T-cell (primary cell): ENCODE data around the gene ZGPAT. TPM values are rescaled to one million over a fixed set of nuclear protein-coding genes. Genes with fewer than 3 reads are reported as not detected.

Source experiments
- ATAC-seq, 4 experiments: fragments of 200-7000 bp in 3 of 4; fragments of 150-1000 bp in 1 of 4; cut with Tn5 transposase; replicated peaks in 1 of 4; 1 replicate in 3 of 4; 2 replicates in 1 of 4; pipeline ENCODE4 v1.10.0; 2021; ENCODE audit warnings: moderate library complexity in 3 of 4, mild to moderate bottlenecking in 2 of 4, moderate number of reproducible peaks in 1 of 4
- CTCF ChIA-PET, 2 donors: fragments of 300-600 bp; sonication (Branson Sonifier 250); formaldehyde crosslinking; loops; one replicate each; lab custom pipeline; 2022; ENCODE audit warnings: antibody characterized with exemption in 2 of 2; lab: Charles Lee
- POLR2A ChIA-PET, 2 donors: fragments of 300-600 bp; sonication (Branson Sonifier 250); formaldehyde crosslinking; loops; one replicate each; lab custom pipeline; 2022; ENCODE audit warnings: antibody characterized with exemption in 2 of 2; lab: Charles Lee
- DNase-seq, 35 experiments: peaks; one replicate each; pipeline versions ENCODE4 v3.0.0 to v3.0.0-alpha.2; 2013 to 2023
- H3K27ac ChIP-seq: one replicate; pipeline ENCODE4 v1.5.1; 2013; ENCODE audit warnings: low read length
- H3K27me3 ChIP-seq, 2 experiments: replicated peaks in 1 of 2; 1 replicate in 1 of 2; 2 replicates in 1 of 2; pipeline versions ENCODE4 v1.6.1 to v1.7.0; 2013; ENCODE audit warnings: low read length in 1 of 2, mixed read lengths in 1 of 2; ENCODE audit not compliant: control insufficient read depth in 2 of 2, insufficient read depth in 2 of 2; ENCODE audit errors: extremely low read depth in 1 of 2
- H3K36me3 ChIP-seq, 2 donors: 1 replicate in 1 of 2; 2 replicates in 1 of 2; pipeline versions ENCODE4 v1.6.1 to v1.7.0; 2013; ENCODE audit warnings: low read length in 1 of 2; ENCODE audit not compliant: control insufficient read depth in 2 of 2, insufficient read depth in 1 of 2; ENCODE audit errors: extremely low read depth in 1 of 2
- H3K4me1 ChIP-seq, 2 experiments: 1 replicate in 1 of 2; 2 replicates in 1 of 2; pipeline versions ENCODE4 v1.6.1 to v1.7.0; 2013; ENCODE audit warnings: low read length in 2 of 2, mixed read lengths in 1 of 2; ENCODE audit not compliant: insufficient read depth in 2 of 2, control insufficient read depth in 1 of 2; ENCODE audit errors: extremely low read depth in 1 of 2
- H3K4me3 ChIP-seq, 2 donors: 1 replicate in 1 of 2; 2 replicates in 1 of 2; pipeline versions ENCODE4 v1.5.1 to v1.7.0; 2013; ENCODE audit warnings: mild to moderate bottlenecking in 2 of 2, low read length in 1 of 2, moderate library complexity in 1 of 2; ENCODE audit not compliant: control insufficient read depth in 1 of 2; ENCODE audit errors: extremely low read depth in 1 of 2
- H3K9me3 ChIP-seq: 2 replicates; pipeline ENCODE4 v1.7.0; 2013
- H3K27ac Mint-ChIP-seq, 2 donors: one replicate each; pipeline ENCODE4 v1.8.0; 2020 to 2021; ENCODE audit warnings: mild to moderate bottlenecking in 2 of 2, mixed read lengths in 2 of 2
- H3K27me3 Mint-ChIP-seq, 2 donors: one replicate each; pipeline ENCODE4 v1.8.0; 2021 to 2022; ENCODE audit warnings: mixed read lengths in 2 of 2
- H3K36me3 Mint-ChIP-seq: one replicate; pipeline ENCODE4 v1.8.0; 2021; ENCODE audit warnings: mixed read lengths
- H3K4me1 Mint-ChIP-seq, 3 donors: one replicate each; pipeline ENCODE4 v1.8.0; 2020 to 2022; ENCODE audit warnings: mixed read lengths in 3 of 3, mild to moderate bottlenecking in 1 of 3
- H3K4me3 Mint-ChIP-seq, 3 donors: one replicate each; pipeline ENCODE4 v1.8.0; 2020 to 2022; ENCODE audit warnings: mild to moderate bottlenecking in 3 of 3, mixed read lengths in 3 of 3, moderate library complexity in 3 of 3
- H3K9me3 Mint-ChIP-seq, 3 donors: one replicate each; pipeline ENCODE4 v1.8.0; 2020 to 2022; ENCODE audit warnings: mixed read lengths in 3 of 3
- WGBS: methylation state at CpG from one replicate; pipeline ENCODE4 v1.1.5; 2013; ENCODE audit warnings: missing lambda C conversion rate; ENCODE audit not compliant: insufficient coverage; 5-methylcytosine and 5-hydroxymethylcytosine counted together
- total RNA-seq, 35 experiments: library from RNA in 6 of 35; stranded (reverse) in 6 of 35; fragments of 120-200 nt in 1 of 35; gene quantifications; one replicate each; pipeline versions ENCODE4 v1.2.1 to v1.2.4 and lab custom pipeline; 2013 to 2026

The ZGPAT gene
- total RNA-seq, 5 donors from 2014 or later (not counting 1 experiment from before 2014, with no cell fraction given): 42.7 to 71.0 (median 59.0) TPM

DNA sequence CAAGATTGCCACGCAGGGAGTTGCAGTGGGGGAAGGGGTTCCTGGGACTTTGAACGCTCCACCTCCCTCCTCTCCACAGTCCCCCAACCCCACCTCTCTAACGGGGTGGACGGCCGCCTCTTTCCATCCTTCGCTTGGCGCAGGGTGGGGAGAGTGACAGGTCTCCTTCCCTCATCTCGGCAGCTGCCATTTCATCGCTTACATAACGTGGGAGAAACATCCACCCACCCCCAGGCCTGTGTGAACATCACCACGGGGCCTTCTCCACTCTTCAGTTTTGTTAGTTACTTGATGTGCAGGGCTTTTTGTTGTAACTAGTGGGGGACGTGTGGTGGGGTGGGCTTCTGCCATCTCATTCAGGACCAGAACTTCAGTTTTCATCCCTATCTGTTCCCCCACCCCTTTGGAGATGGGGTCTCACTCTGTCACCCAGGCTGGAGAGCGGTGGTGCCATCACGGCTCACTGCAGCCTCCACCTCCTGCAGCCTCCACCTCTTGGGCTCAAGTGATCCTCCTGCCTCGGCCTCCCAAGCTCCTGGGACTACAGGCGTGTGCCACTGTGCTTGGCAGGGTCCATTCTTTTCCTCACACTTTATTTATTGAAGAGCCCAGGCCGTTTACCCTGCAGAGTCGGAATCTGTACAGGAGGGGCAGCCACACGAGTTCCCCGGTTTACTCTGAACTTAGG lies 32.0 kb upstream of the ZGPAT start:
- H3K36me3 ChIP-seq: peaks cover 10 to 21% of the 10 kb centered on the region in 2 donors
- no peaks in the 10 kb centered on the region for H3K4me1 Mint-ChIP-seq
- DNase-seq: no peak

DNA sequence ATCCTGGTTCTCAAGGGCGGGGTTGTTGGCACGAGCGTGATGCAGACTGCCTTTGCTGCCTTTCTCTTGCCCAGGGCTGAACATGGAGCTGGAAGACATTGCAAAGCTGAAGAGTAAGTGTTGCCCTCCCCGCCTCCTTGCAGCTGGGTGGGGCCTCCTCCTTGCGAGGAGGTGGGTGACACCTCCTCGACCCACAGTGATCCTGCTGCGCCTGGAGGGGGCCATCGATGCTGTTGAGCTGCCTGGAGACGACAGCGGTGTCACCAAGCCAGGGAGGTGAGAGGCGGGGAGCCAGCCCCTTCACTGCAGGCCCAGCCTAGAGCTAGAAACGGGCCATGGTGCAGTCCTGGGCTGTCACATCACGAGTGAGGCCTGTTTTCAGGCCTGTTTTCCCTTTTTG lies 29.8 kb upstream of the ZGPAT start:
- Mint-ChIP-seq H3K36me3 (peaks cover 14% of the 10 kb centered on the region), H3K9me3 (no peaks in the 10 kb centered on the region), H3K4me3 (no peak overlapping the region), H3K4me1 (no peaks in the 10 kb centered on the region), H3K27ac (no peak overlapping the region), H3K27me3 (no peaks in the 10 kb centered on the region)
- no peak overlapping the region for H3K4me3 ChIP-seq
- ChIA-PET POLR2A (no interaction called here), CTCF (no interaction called here)
- H3K4me1 ChIP-seq: no peaks in the 10 kb centered on the region
- peaks cover 6 to 19% of the 10 kb centered on the region in 2 donors for H3K36me3 ChIP-seq
- H3K27me3 ChIP-seq: no peaks in the 10 kb centered on the region
- H3K27ac ChIP-seq: no peak overlapping the region
- DNase-seq: no peak
- ATAC-seq: no peak
- 92% methylated on average over 10 of the region's 13 CpGs for WGBS
- H3K9me3 ChIP-seq: no peaks in the 10 kb centered on the region

More for the DNA sequence above, 32.0 kb upstream of the ZGPAT start:
- no peaks in the 10 kb centered on the region for H3K4me1 ChIP-seq
- ATAC-seq: no peak
- Mint-ChIP-seq H3K27me3 (no peaks in the 10 kb centered on the region), H3K4me3 (no peak overlapping the region), H3K36me3 (peaks cover 14% of the 10 kb centered on the region), H3K9me3 (no peaks in the 10 kb centered on the region), H3K27ac (no peak overlapping the region)
- 100% methylated on average over 7 of the region's 20 CpGs for WGBS
- H3K4me3 ChIP-seq: no peak overlapping the region
- ChIA-PET POLR2A (no interaction called here), CTCF (no interaction called here)
- no peaks in the 10 kb centered on the region for H3K9me3 ChIP-seq
- no peak overlapping the region for H3K27ac ChIP-seq
- H3K27me3 ChIP-seq: no peaks in the 10 kb centered on the region

GRCh38 chr20:63678667-63679465 lies 29.0 kb upstream of the ZGPAT start:
- 92% methylated on average over 37 of the region's 38 CpGs for WGBS
- no peaks in the 10 kb centered on the region for H3K4me1 ChIP-seq
- peaks cover 14% of the 10 kb centered on the region for H3K36me3 Mint-ChIP-seq
- H3K4me3 Mint-ChIP-seq: no peak overlapping the region
- H3K4me1 Mint-ChIP-seq: no peaks in the 10 kb centered on the region
- H3K27ac Mint-ChIP-seq: no peak overlapping the region
- H3K27me3 ChIP-seq: no peaks in the 10 kb centered on the region
- DNase-seq (no peak), ATAC-seq (no peak)
- no peak overlapping the region for H3K4me3 ChIP-seq
- ChIA-PET CTCF (no interaction called here), POLR2A (no interaction called here)
- no peaks in the 10 kb centered on the region for H3K9me3 Mint-ChIP-seq
- no peak overlapping the region for H3K27ac ChIP-seq
- peaks cover 4 to 16% of the 10 kb centered on the region in 2 donors for H3K36me3 ChIP-seq
- no peaks in the 10 kb centered on the region for H3K27me3 Mint-ChIP-seq
- H3K9me3 ChIP-seq: no peaks in the 10 kb centered on the region

GRCh38 chr20:63679799-63680305 lies 28.0 kb upstream of the ZGPAT start:
- no peak for DNase-seq
- Histone ChIP-seq H3K36me3 (peaks cover 3 to 12% of the 10 kb centered on the region in 2 donors), H3K27me3 (no peaks in the 10 kb centered on the region), H3K4me3 (no peak overlapping the region), H3K4me1 (no peaks in the 10 kb centered on the region), H3K9me3 (no peaks in the 10 kb centered on the region), H3K27ac (no peak overlapping the region)
- H3K36me3 Mint-ChIP-seq: peaks cover 14% of the 10 kb centered on the region
- ATAC-seq: no peak
- WGBS: 97% methylated on average over 17 of the region's 19 CpGs
- H3K9me3 Mint-ChIP-seq: no peaks in the 10 kb centered on the region
- no peak overlapping the region for H3K27ac Mint-ChIP-seq
- H3K4me3 Mint-ChIP-seq: no peak overlapping the region
- H3K4me1 Mint-ChIP-seq: no peaks in the 10 kb centered on the region
- CTCF ChIA-PET: no interaction called here
- POLR2A ChIA-PET: no interaction called here
- H3K27me3 Mint-ChIP-seq: no peaks in the 10 kb centered on the region

DNA sequence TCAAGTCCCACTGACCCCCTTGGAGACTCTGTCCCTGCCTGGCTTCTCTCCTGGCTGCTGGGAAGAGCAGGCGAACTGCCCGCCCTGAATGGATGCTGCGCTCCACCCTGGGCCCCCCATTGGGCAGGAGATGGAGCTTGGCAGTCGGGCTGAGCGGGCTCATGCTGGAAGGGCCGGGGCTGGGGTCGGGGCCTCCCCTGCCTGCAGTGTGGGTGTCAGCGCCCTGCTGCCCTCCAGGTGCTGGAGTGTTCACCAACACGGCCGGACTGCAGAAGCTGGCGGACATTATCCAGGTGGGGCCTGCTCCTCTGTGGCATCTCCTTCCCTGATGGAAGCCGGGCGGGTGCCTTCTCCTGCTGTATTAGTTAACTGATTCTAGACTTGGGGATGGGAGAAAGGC lies 27.4 kb upstream of the ZGPAT start:
- Mint-ChIP-seq H3K36me3 (peaks cover 13% of the 10 kb centered on the region), H3K9me3 (no peaks in the 10 kb centered on the region), H3K27ac (no peak overlapping the region), H3K27me3 (no peaks in the 10 kb centered on the region), H3K4me3 (no peak overlapping the region), H3K4me1 (no peaks in the 10 kb centered on the region)
- ATAC-seq (no peak), DNase-seq (no peak)
- POLR2A ChIA-PET: no interaction called here
- no peak overlapping the region for H3K27ac ChIP-seq
- CTCF ChIA-PET: no interaction called here
- no peaks in the 10 kb centered on the region for H3K4me1 ChIP-seq
- 96% methylated on average over 10 of the region's 13 CpGs for WGBS
- no peaks in the 10 kb centered on the region for H3K9me3 ChIP-seq
- H3K4me3 ChIP-seq: no peak overlapping the region
- peaks cover 3 to 12% of the 10 kb centered on the region in 2 donors for H3K36me3 ChIP-seq
- no peaks in the 10 kb centered on the region for H3K27me3 ChIP-seq

- ATAC-seq (no peak), DNase-seq (no peak)
- ChIA-PET CTCF (no interaction called here), POLR2A (no interaction called here)
- Mint-ChIP-seq H3K4me1 (no peaks in the 10 kb centered on the region), H3K27me3 (no peaks in the 10 kb centered on the region), H3K9me3 (no peaks in the 10 kb centered on the region), H3K36me3 (peaks cover 7% of the 10 kb centered on the region), H3K4me3 (no peak overlapping the region), H3K27ac (no peak overlapping the region)
- 93% methylated on average over 23 of the region's 23 CpGs for WGBS
- H3K27me3 ChIP-seq: no peaks in the 10 kb centered on the region
- no peaks in the 10 kb centered on the region for H3K4me1 ChIP-seq
- peaks cover 3 to 12% of the 10 kb centered on the region in 2 donors for H3K36me3 ChIP-seq
- no peak overlapping the region for H3K4me3 ChIP-seq
- H3K27ac ChIP-seq: no peak overlapping the region
- no peaks in the 10 kb centered on the region for H3K9me3 ChIP-seq
Observed at GRCh38 chr20:63680857-63681608, 26.8 kb upstream of the ZGPAT start.
